BE2C (cell line): ENCODE measurements around the gene PARD6B.

Source experiments
- DNase-seq: peaks from one replicate; pipeline ENCODE4 v3.0.0-alpha.2; 2020
- H3K27me3 ChIP-seq: fragments of 250-450 bp; sonication (Bioruptor Pico); 2 replicates; pipeline ENCODE4 v1.5.1; 2020; ENCODE audit warnings: mild to moderate bottlenecking
- H3K36me3 ChIP-seq: fragments of 250-450 bp; sonication (Bioruptor Pico); 2 replicates; pipeline ENCODE4 v1.5.1; 2020; ENCODE audit warnings: mild to moderate bottlenecking
- H3K4me1 ChIP-seq: fragments of 250-450 bp; sonication (Bioruptor Pico); 2 replicates; pipeline ENCODE4 v1.5.1; 2020
- H3K4me3 ChIP-seq: 2 replicates; pipeline ENCODE4 v1.5.1; 2011; ENCODE audit warnings: low read depth, low read length
- H3K9me3 ChIP-seq: fragments of 250-450 bp; sonication (Bioruptor Pico); 2 replicates; pipeline ENCODE4 v1.5.1; 2020
- TF ChIP-seq, protein P1 (sequence below): IDR thresholded peaks from 2 replicates; pipeline ENCODE4 v1.5.1; 2012; ENCODE audit warnings: mild to moderate bottlenecking, low read depth, low read length

The PARD6B gene

DNA sequence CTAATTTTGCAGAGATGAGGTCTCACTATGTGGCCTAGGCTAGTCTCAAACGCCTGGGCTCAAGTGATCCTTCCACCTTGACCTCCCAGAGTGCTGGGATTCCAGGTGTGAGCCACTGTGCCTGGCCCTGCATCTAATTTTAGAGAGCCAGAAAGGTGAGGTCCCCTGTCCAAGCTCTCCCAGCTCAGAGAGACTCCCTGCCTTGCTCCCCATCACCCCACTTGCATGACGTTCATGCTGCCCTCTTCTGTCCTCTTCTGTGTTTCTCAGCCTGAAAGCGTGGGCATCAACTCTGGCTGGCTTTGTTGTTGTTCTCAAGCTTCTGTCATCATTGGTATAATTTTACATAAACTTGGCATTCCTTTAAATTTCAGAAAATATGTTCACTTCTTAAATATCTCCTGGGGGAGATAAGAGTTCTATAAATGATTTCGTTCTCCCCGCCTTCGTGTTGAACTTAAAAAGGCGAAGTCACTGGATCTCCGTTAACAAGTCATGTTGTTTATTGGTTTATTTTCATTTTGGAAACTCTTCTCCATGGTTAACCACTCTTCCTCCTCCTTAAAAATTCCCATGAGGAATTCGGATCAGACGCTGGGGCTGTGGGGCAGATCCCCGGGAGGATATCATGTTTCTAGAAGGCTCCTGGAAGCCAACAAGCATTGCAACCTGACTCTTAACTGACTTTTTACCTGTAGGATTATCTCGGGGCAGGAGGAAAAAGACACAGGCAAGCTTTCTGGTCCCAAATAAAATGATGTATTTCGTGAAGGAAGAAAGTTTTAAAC is 13.2 kb upstream of the PARD6B start:
- H3K27me3 ChIP-seq = no peaks in the 10 kb centered on the region
- no peaks in the 10 kb centered on the region for H3K9me3 ChIP-seq
- no peak for DNase-seq
- no peaks in the 10 kb centered on the region for H3K36me3 ChIP-seq
- TF ChIP-seq, protein P1, sequence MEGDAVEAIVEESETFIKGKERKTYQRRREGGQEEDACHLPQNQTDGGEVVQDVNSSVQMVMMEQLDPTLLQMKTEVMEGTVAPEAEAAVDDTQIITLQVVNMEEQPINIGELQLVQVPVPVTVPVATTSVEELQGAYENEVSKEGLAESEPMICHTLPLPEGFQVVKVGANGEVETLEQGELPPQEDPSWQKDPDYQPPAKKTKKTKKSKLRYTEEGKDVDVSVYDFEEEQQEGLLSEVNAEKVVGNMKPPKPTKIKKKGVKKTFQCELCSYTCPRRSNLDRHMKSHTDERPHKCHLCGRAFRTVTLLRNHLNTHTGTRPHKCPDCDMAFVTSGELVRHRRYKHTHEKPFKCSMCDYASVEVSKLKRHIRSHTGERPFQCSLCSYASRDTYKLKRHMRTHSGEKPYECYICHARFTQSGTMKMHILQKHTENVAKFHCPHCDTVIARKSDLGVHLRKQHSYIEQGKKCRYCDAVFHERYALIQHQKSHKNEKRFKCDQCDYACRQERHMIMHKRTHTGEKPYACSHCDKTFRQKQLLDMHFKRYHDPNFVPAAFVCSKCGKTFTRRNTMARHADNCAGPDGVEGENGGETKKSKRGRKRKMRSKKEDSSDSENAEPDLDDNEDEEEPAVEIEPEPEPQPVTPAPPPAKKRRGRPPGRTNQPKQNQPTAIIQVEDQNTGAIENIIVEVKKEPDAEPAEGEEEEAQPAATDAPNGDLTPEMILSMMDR = no peak
- no peak overlapping the region for H3K4me3 ChIP-seq
- H3K4me1 ChIP-seq = no peaks in the 10 kb centered on the region

DNA sequence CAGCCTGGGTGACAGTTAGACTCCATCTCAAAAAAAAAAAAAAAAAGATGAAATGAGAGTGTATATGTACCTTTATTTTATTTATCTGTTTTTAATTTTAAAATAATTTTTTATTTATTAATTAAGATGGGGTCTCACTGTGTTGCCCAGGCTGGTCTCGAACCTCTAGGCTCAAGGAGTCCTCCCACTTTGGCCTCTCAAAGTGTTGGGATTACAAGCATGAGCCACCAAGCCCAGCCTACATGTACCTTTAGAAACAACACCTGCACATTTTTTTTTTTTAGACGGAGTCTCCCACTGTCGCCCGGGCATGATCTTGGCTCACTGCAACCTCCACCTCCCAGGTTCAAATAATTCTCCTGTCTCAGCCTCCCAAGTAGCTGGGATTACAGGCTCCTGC is 12.1 kb upstream of the PARD6B start:
- Histone ChIP-seq H3K36me3 (no peaks in the 10 kb centered on the region), H3K9me3 (no peaks in the 10 kb centered on the region), H3K27me3 (no peaks in the 10 kb centered on the region), H3K4me1 (no peaks in the 10 kb centered on the region; the same call in 1 of the 2 replicates), H3K4me3 (no peak overlapping the region)
- no peak for DNase-seq
- TF ChIP-seq, protein P1 = no peak

GRCh38 chr20:50720026-50720425 is 11.4 kb upstream of the PARD6B start:
- Histone ChIP-seq H3K9me3 (no peaks in the 10 kb centered on the region), H3K4me3 (no peak overlapping the region), H3K4me1 (peaks cover 7% of the 10 kb centered on the region), H3K36me3 (no peaks in the 10 kb centered on the region), H3K27me3 (no peaks in the 10 kb centered on the region)
- TF ChIP-seq, protein P1 = no peak
- no peak for DNase-seq

GRCh38 chr20:50720582-50720981 is 10.8 kb upstream of the PARD6B start:
- H3K4me1 ChIP-seq = peaks cover 8% of the 10 kb centered on the region

DNA sequence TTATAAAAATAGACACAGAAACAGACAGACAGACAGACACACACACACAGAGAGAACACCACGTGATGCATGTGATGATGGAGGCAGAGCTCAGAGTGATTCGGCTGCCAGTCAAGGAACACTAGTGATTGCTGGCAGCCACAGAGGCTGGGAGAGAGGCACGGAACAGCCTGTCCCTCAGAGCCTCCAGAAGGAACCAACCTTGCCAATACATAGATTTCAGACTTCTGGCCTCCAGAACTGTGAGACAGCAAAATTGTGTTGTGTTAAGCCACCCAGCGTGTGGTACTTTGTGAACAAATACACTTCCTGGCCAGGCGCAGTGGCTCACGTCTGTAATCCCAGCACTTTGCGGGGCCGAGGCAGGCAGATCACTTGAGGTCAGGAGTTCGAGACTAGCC is 9.5 kb upstream of the PARD6B start:
- TF ChIP-seq, protein P1 = no peak
- no peaks in the 10 kb centered on the region for H3K36me3 ChIP-seq
- no peaks in the 10 kb centered on the region for H3K27me3 ChIP-seq
- no peak for DNase-seq
- peaks cover 8% of the 10 kb centered on the region for H3K4me1 ChIP-seq
- no peaks in the 10 kb centered on the region for H3K9me3 ChIP-seq
- no peak overlapping the region for H3K4me3 ChIP-seq

More at GRCh38 chr20:50720582-50720981, 10.8 kb upstream of the PARD6B start:
- TF ChIP-seq, protein P1 = no peak
- Histone ChIP-seq H3K36me3 (no peaks in the 10 kb centered on the region), H3K27me3 (no peaks in the 10 kb centered on the region), H3K9me3 (no peaks in the 10 kb centered on the region), H3K4me3 (no peak overlapping the region)
- DNase-seq = no peak

DNA sequence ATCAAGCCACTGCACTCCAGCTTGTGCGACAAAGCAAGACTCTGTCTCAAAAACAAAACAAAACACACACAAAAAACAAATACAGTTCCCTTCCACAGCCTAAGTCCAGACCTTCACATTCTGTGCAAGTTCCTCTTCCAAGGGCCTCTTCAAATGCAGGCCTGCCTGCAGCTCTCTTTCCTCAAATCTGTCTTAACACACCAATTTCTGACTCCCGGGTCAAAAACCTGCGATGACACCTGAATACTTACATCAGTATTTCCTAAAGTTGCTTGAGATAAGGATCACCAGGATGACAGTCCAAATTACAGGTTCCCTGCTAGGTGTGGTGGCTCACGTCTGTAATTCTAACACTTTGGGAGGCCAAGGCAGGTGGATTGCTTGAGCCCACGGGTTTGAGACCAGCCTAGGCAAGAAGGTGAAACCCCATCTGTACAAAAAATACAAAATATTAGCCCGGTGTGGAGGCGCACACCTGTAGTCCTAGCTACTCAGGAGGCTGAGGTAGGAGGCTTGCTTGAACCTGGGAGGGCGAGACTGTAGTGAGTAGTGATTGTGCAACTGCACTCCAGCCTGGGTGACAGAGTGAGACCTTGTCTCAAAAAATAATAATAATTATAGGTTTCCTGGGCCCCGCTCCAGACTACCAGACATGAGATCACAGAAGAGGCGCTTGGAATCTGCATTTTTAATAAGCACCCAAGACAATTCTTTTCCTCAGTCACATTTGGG is 8.8 kb upstream of the PARD6B start:
- DNase-seq = no peak
- TF ChIP-seq, protein P1 = no peak
- H3K36me3 ChIP-seq = no peaks in the 10 kb centered on the region
- H3K4me1 ChIP-seq = peaks cover 8% of the 10 kb centered on the region
- no peaks in the 10 kb centered on the region for H3K9me3 ChIP-seq
- no peak overlapping the region for H3K4me3 ChIP-seq
- no peaks in the 10 kb centered on the region for H3K27me3 ChIP-seq
